ENCODE results near the gene ALG9.

The ALG9 gene

GRCh38 chr11:111801135-111801534 lies 70.2 kb downstream of the ALG9 start:
- in situ Hi-C loops (cut with MboI; ENCODE audit: low sequenced_read_pairs), result no loop called here

DNA sequence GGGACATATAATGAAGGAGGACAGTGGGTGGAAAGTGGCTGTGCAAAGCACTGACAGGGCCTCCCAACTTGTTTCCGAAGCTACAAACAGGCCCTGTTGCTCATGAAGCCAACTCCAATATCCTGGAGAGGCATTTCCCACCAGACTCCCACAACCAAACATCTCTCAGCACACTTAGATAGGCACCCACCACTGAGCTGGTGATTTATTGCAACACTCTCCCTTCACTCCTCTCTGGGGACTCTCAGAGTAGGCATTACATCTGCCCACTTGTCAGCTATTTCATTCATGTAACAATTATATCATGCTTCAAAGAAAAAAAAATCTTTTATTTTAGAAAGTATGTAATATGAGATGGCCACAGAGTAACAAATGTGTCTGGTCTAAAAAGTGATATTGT lies 73.1 kb downstream of the ALG9 start:
- in situ Hi-C loops (cut with MboI; ENCODE audit: low sequenced_read_pairs), result loop anchor here (25.0 kb wide), 1 partner anchor 211 kb away; no protein-coding TSS in a partner anchor

- in situ Hi-C loops (cut with MboI; ENCODE audit: low sequenced_read_pairs), result loop anchor here (25.0 kb wide), 1 partner anchor 210 kb away; no protein-coding TSS in a partner anchor
Observed at GRCh38 chr11:111797145-111797581, 74.2 kb downstream of the ALG9 start.

GRCh38 chr11:111796696-111797095 lies 74.7 kb downstream of the ALG9 start:
- in situ Hi-C loops (cut with MboI; ENCODE audit: low sequenced_read_pairs), result loop anchor here (25.0 kb wide), 1 partner anchor 209 kb away; no protein-coding TSS in a partner anchor

DNA sequence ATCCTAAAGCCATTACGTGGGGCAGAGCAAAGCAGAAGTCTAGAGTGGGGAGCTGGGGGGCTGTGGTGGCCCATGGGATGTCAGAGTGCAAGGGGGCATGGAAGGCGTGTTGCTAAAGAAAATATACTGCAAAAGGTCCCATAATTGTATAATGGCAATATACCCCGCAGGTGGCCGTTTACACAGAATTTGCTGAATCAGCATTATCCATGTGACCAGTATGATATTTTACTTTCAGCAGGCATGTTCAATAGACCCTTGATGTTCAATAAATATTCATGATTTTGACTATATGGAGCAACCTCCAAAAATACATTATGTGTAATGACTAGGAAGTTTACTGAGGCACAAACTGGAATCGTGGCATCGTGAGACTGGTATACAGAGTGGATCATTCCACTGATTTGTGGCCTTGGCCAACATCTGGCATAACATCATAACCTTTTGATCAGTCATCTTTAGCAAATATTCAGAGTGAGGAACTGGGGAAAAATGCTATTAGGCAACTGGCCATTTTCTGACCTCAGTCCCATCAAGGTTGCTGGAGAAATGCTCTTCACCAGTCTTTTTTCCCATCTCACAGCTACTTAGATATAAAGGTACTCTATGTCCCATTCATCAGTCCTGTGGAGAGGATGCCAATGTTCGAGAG lies 75.9 kb downstream of the ALG9 start:
- in situ Hi-C loops (cut with MboI; ENCODE audit: low sequenced_read_pairs), result loop anchor here (25.0 kb wide), 1 partner anchor 208 kb away; no protein-coding TSS in a partner anchor

DNA sequence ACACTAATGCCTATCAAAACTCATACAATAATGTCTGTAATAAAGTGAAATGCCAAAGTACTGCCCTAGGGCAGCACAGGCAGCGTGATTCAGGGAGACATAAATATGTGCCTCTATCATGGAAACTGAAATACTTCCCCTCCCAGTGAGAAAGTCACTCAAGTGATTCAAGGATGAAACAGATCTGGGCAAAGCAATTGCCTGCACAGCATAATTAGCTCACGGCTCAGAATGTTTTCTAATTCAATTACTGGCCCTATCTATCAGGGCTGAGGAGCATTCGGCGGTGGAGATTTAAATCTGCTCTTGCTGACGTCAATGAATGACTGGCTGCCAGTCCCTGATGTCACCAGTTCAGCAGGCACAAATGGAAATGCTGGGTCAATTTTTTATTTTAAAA lies 77.5 kb downstream of the ALG9 start:
- in situ Hi-C loops (cut with MboI; ENCODE audit: low sequenced_read_pairs), result loop anchor here (25.0 kb wide), 1 partner anchor 207 kb away; no protein-coding TSS in a partner anchor

GRCh38 chr11:111792955-111793500 lies 78.4 kb downstream of the ALG9 start:
- in situ Hi-C loops (cut with MboI; ENCODE audit: low sequenced_read_pairs), result loop anchor here (25.0 kb wide), 1 partner anchor 206 kb away; no protein-coding TSS in a partner anchor

DNA sequence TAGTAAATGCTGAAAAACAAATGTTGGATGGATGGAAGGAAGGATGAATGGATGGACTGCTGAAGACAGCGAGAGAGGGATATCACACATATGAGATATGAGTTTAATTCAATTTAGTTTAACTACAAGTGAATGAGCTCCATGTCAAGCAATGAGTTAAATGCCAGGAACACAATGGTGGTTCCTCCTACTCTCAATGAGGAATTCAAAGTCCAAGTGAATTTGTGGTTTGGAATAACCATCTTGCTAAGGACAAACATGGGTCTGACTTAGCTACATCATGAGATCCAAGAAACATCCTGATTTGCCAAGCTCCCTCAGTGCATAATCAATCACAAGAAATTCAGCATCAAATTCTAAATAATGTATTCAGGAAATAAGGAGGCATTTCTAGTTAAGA lies 79.1 kb downstream of the ALG9 start:
- in situ Hi-C loops (cut with MboI; ENCODE audit: low sequenced_read_pairs), result loop anchor here (25.0 kb wide), 1 partner anchor 205 kb away; no protein-coding TSS in a partner anchor

DNA sequence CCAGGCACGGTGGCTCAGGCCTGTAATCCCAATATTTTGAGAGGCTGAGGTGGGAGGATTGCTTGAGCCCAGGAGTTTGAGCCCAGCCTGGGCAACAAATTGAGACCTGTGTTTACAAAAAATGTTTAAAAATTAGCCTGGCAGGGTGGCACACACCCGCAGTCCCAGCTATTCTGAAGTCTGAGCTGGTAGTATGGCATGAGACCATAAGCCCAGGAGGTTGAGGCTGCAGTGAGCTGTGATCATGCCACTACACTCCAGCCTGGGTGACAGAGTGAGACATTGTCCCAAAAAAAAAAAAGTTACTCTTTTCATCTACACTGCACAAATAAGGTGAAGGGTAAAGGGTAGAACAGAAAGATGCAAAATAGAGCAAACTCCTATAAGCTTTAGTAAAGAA lies 82.9 kb downstream of the ALG9 start:
- in situ Hi-C loops (cut with MboI; ENCODE audit: low sequenced_read_pairs), result loop anchor here (25.0 kb wide), 1 partner anchor 201 kb away; no protein-coding TSS in a partner anchor

DNA sequence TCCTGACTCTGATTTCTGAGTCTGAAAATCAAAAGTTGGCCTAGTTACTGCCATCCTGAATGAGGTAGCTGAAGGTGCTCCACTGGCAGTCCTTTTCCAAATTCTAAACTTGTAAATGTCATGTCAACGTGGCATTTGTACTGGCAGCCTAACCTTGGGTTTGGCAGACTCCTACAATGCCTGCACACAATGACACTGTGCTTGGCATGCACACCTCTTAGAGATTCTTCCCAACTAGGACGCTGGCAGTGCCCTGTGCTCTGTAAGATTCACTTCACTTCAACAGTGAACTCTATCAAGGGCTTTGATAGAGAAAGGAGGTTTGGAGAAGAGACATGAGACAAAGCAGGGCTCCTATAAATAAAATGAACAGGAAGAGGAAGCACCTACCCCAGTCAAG lies 83.3 kb downstream of the ALG9 start:
- in situ Hi-C loops (cut with MboI; ENCODE audit: low sequenced_read_pairs), result loop anchor here (25.0 kb wide), 1 partner anchor 201 kb away; no protein-coding TSS in a partner anchor

GRCh38 chr11:111785886-111786412 lies 85.4 kb downstream of the ALG9 start:
- in situ Hi-C loops (cut with MboI; ENCODE audit: low sequenced_read_pairs), result loop anchor here (25.0 kb wide), 1 partner anchor 199 kb away; no protein-coding TSS in a partner anchor

- in situ Hi-C loops (cut with MboI; ENCODE audit: low sequenced_read_pairs), result loop anchor here (25.0 kb wide), 1 partner anchor 198 kb away; no protein-coding TSS in a partner anchor
Observed at GRCh38 chr11:111785076-111785475, 86.3 kb downstream of the ALG9 start.

GRCh38 chr11:111784311-111784710 lies 87.1 kb downstream of the ALG9 start:
- in situ Hi-C loops (cut with MboI; ENCODE audit: low sequenced_read_pairs), result loop anchor here (25.0 kb wide), 1 partner anchor 197 kb away; no protein-coding TSS in a partner anchor

GRCh38 chr11:111782109-111782741 lies 89.2 kb downstream of the ALG9 start:
- in situ Hi-C loops (cut with MboI; ENCODE audit: low sequenced_read_pairs), result loop anchor here (25.0 kb wide), 1 partner anchor 195 kb away; no protein-coding TSS in a partner anchor

DNA sequence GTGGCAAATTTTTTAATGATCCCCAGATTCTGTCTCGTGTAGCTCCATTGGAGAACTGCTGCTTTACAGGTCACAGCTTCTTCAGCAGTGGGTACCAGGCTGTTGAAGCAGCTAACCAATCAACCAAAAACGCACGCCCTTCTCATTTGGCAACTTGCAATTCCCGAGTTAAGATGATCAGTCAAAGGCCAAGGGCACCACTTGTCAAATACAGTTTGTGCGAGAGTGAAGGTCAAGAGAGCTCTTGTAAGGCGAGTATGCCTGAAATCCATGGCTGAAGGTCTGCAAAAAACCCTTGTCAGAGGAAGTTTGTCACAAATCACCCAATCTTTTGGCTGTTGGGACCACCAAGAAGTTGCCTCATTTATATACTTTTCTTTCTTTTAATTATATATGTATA lies 92.3 kb downstream of the ALG9 start:
- in situ Hi-C loops (cut with MboI; ENCODE audit: low sequenced_read_pairs), result loop anchor here (25.0 kb wide), 1 partner anchor 192 kb away; no protein-coding TSS in a partner anchor

GRCh38 chr11:111778047-111778558 lies 93.3 kb downstream of the ALG9 start:
- in situ Hi-C loops (cut with MboI; ENCODE audit: low sequenced_read_pairs), result loop anchor here (25.0 kb wide), 1 partner anchor 191 kb away; no protein-coding TSS in a partner anchor

GRCh38 chr11:111777094-111778046 lies 94.0 kb downstream of the ALG9 start:
- in situ Hi-C loops (cut with MboI; ENCODE audit: low sequenced_read_pairs), result loop anchor here (25.0 kb wide), 1 partner anchor 190 kb away; no protein-coding TSS in a partner anchor

DNA sequence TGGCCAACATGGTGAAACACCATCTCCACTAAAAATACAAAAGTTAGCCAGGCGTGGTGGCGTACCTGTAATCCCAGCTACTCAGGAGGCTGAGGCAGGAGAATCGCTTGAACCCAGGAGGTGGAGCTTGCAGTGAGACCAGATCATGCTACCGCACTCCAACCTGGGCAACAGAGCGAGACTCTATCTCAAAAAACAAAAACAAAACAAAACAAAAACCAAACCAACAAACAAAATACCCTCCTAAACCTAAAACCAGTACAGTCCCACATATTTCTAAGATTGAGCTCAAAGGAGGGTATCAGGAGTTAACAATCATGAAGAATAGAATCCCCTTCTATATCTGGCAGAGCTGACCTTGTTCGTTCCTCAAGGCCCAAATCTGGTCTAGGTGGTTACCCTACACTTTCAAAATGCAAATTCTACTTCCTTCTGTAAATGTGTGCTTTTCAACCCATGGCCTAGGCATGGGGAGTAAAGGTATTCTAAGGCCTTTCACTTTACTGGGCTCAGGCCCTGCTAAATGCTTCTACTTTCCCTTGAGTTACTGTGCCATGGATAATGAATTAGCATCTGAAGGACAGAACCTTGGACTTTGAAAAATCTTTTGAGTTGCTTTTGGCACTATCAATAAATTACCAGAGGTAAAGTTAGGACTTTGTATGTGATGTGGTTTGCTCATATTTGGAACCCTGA lies 94.8 kb downstream of the ALG9 start:
- in situ Hi-C loops (cut with MboI; ENCODE audit: low sequenced_read_pairs), result loop anchor here (25.0 kb wide), 1 partner anchor 189 kb away; no protein-coding TSS in a partner anchor
